Left lung (tissue), 10 donors: ENCODE measurements around the gene KRTAP5-3. TPM values are rescaled to one million over a fixed set of nuclear protein-coding genes. Genes with fewer than 3 reads are reported as not detected.

ENCODE experiments used
- ATAC-seq: fragments of 200-7000 bp; cut with Tn5 transposase; one replicate; pipeline ENCODE4 v1.9.1; 2020; ENCODE audit warnings: moderate library complexity
- DNase-seq, 4 donors: peaks; one replicate each; pipeline ENCODE4 v3.0.0-alpha.2; 2013 to 2020
- H3K27ac ChIP-seq, 2 donors: fragments of 200-600 bp; sonication (generic) in 1 of 2; one replicate each; pipeline versions ENCODE4 v1.5.0 to v1.8.0; 2020 to 2021
- H3K27me3 ChIP-seq, 2 donors: fragments of 200-600 bp; sonication (generic) in 1 of 2; one replicate each; pipeline versions ENCODE4 v1.5.0 to v1.8.0; 2020 to 2021
- H3K36me3 ChIP-seq, 2 donors: fragments of 200-600 bp; sonication (generic) in 1 of 2; one replicate each; pipeline versions ENCODE4 v1.5.0 to v1.8.0; 2020 to 2021
- H3K4me1 ChIP-seq, 2 donors: fragments of 200-600 bp; one replicate each; pipeline ENCODE4 v1.8.0; 2021
- H3K4me3 ChIP-seq, 2 donors: fragments of 200-600 bp; sonication (generic) in 1 of 2; one replicate each; pipeline versions ENCODE4 v1.5.0 to v1.8.0; 2020 to 2021; ENCODE audit warnings: mild to moderate bottlenecking in 1 of 2
- H3K9me3 ChIP-seq, 2 donors: fragments of 200-600 bp; sonication (generic) in 1 of 2; one replicate each; pipeline versions ENCODE4 v1.5.0 to v1.8.0; 2020 to 2021
- intact Hi-C, 2 donors: fragments of 100-400 bp; cut with DNase I; formaldehyde crosslinking; loops; one replicate each; pipeline versions ENCODE4 v1.11.2 to v1.14.2; 2022
- polyA plus RNA-seq, 6 donors: library from polyadenylated mRNA; unstranded; fragments of 120-200 nt; gene quantifications; one replicate each; pipeline ENCODE4 v1.2.1, GENCODE V29; 2013; ENCODE audit not compliant: insufficient read length in 6 of 6
- total RNA-seq, 2 donors: library from RNA; stranded (reverse); fragmentation: NEBNext Ultra II Directional; extraction: Animal tissue kit (Norgen Biotek cat#: 25700); gene quantifications; one replicate each; pipeline ENCODE4 v1.2.1, GENCODE V29; 2021
- TF ChIP-seq, protein P1 (sequence below), 2 donors: fragments of 200-600 bp; sonication (generic) in 1 of 2; IDR thresholded peaks; one replicate each; pipeline versions ENCODE4 v1.5.0 to v1.8.0; 2021; ENCODE audit warnings: antibody characterized with exemption in 2 of 2
- donor health status: DM: no; HTN: yes; CAD: no.
- donor health status: DM: no; HTN: no; CAD: no.

The KRTAP5-3 gene
- total and polyA plus RNA-seq, 8 donors: not detected

GRCh38 chr11:1643146-1643690 is 35.0 kb upstream of the KRTAP5-3 start:
- peak in 1 of 4 donors; percentile 65 for DNase-seq
- H3K36me3 ChIP-seq: no peaks in the 10 kb centered on the region

GRCh38 chr11:1642288-1643145 is 34.3 kb upstream of the KRTAP5-3 start:
- DNase-seq: peak in 1 of 4 donors; percentile 66
- TF ChIP-seq, protein P1, sequence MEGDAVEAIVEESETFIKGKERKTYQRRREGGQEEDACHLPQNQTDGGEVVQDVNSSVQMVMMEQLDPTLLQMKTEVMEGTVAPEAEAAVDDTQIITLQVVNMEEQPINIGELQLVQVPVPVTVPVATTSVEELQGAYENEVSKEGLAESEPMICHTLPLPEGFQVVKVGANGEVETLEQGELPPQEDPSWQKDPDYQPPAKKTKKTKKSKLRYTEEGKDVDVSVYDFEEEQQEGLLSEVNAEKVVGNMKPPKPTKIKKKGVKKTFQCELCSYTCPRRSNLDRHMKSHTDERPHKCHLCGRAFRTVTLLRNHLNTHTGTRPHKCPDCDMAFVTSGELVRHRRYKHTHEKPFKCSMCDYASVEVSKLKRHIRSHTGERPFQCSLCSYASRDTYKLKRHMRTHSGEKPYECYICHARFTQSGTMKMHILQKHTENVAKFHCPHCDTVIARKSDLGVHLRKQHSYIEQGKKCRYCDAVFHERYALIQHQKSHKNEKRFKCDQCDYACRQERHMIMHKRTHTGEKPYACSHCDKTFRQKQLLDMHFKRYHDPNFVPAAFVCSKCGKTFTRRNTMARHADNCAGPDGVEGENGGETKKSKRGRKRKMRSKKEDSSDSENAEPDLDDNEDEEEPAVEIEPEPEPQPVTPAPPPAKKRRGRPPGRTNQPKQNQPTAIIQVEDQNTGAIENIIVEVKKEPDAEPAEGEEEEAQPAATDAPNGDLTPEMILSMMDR (IDR thresholded peaks at IDR 0.05): no peak
- Histone ChIP-seq H3K27me3 (peaks cover 0 to 48% of the 10 kb centered on the region in 2 donors), H3K4me3 (no peak overlapping the region), H3K36me3 (no peaks in the 10 kb centered on the region), H3K27ac (no peak overlapping the region), H3K9me3 (no peaks in the 10 kb centered on the region), H3K4me1 (peaks cover 0 to 11% of the 10 kb centered on the region in 2 donors)
- no peak for ATAC-seq
- intact Hi-C loops: no loop called here

More at GRCh38 chr11:1643146-1643690, 35.0 kb upstream of the KRTAP5-3 start:
- TF ChIP-seq, protein P1 (IDR thresholded peaks at IDR 0.05): no peak
- ATAC-seq: no peak
- H3K4me1 ChIP-seq: peaks cover 0 to 11% of the 10 kb centered on the region in 2 donors
- H3K4me3 ChIP-seq: no peak overlapping the region
- intact Hi-C loops: no loop called here
- no peaks in the 10 kb centered on the region for H3K9me3 ChIP-seq
- H3K27ac ChIP-seq: no peak overlapping the region
- H3K27me3 ChIP-seq: peaks cover 0 to 48% of the 10 kb centered on the region in 2 donors

DNA sequence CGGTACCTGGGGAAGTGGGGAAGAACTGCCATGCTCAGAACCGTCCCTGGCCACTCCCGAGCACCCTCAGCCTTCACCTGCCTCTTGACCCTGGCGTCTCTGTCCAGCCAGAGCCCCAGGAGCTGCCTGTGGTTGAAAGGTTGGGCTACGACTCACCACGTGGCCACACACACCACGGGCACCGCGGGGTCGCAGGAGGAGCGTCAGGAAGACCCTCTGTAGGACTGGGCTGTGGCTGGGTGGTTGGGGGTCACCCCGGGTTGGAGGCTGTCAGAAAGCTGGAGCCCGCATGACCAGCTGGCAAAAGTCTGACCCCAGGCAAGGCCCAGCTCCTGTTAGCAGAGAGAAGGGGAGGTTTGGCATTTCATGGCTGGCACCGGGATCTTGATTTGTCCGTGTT is 32.8 kb upstream of the KRTAP5-3 start:
- H3K27ac ChIP-seq: no peak overlapping the region
- no peaks in the 10 kb centered on the region for H3K9me3 ChIP-seq
- H3K4me3 ChIP-seq: no peak overlapping the region
- DNase-seq: peak in 1 of 4 donors; percentile 61
- no peaks in the 10 kb centered on the region for H3K36me3 ChIP-seq
- TF ChIP-seq, protein P1 (IDR thresholded peaks at IDR 0.05): no peak
- no peak for ATAC-seq
- H3K27me3 ChIP-seq: peaks cover 0 to 48% of the 10 kb centered on the region in 2 donors
- intact Hi-C loops: no loop called here
- peaks cover 0 to 11% of the 10 kb centered on the region in 2 donors for H3K4me1 ChIP-seq

DNA sequence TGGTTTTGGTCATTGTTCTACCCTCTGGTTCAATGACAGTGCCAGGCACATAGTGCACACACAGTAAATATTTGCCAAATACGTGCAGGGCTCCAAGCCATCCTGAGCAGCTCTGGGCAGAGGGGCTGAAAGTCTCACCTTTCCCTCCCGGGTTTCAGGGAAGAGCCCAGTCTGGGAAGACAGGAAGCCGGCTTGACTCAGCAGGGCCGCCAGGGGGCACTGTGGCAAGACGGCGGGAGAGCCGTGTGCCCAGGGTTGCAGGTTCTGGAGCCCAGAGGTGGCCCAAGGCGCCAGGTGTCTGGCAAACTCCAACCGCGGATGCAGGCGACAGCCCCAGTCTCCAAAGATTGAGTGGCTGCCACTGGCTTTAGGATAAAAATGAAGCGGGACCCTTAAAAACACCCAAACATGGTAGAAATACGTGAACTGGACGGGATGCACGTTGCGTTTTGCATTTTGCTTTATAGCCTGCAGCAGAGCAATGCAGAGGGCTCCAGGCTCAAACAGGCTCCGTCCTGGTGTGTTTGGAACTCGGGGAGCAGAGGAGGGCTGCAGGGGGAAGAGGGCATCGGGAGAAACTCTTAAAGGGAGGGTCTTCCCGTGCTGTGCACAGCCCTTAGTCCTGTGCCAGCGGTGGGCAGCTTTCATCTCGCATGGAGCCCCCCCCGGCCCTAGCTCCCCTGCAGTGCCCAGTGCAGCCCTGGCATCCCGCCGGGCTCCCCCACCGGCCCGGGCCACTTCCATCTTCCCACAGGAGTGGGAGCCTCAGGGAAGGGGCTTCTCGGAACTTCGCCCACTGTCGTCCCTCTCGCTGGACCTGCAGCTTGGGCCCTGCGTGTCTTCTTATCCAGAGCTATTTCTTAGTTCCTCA is 32.0 kb upstream of the KRTAP5-3 start:
- no peaks in the 10 kb centered on the region for H3K36me3 ChIP-seq
- no peak overlapping the region for H3K4me3 ChIP-seq
- DNase-seq: peak in 1 of 4 donors; percentile 87
- TF ChIP-seq, protein P1 (IDR thresholded peaks at IDR 0.05): peak; percentile 80 to 84
- H3K27ac ChIP-seq: no peak overlapping the region
- peaks cover 0 to 48% of the 10 kb centered on the region in 2 donors for H3K27me3 ChIP-seq
- H3K9me3 ChIP-seq: no peaks in the 10 kb centered on the region
- intact Hi-C loops: no loop called here
- H3K4me1 ChIP-seq: peaks cover 0 to 11% of the 10 kb centered on the region in 2 donors
- peak; percentile 88 for ATAC-seq
